Panc1 (cell line): ENCODE measurements around the gene OPRPN. TPM values are rescaled to one million over a fixed set of nuclear protein-coding genes. Genes with fewer than 3 reads are reported as not detected.

Experiments used
- ATAC-seq: fragments of 200-7000 bp; cut with Tn5 transposase; 2 replicates; pipeline ENCODE4 v1.9.1; 2020; ENCODE audit warnings: mild to moderate bottlenecking, moderate library complexity
- BruUV-seq: library from RNA; stranded (reverse); fragments of 400-500 nt; replicated peaks from 2 replicates; lab custom pipeline; 2021; lab: Mats Ljungman, UMichigan
- CTCF ChIA-PET: fragments of 300-600 bp; sonication (Branson Sonifier 250); formaldehyde crosslinking; loops from one replicate; lab custom pipeline; 2022; ENCODE audit warnings: antibody characterized with exemption; lab: Charles Lee
- POLR2A ChIA-PET: fragments of 300-600 bp; sonication (Branson Sonifier 250); formaldehyde crosslinking; loops from one replicate; lab custom pipeline; 2022; ENCODE audit warnings: antibody characterized with exemption; lab: Charles Lee
- DNase-seq: peaks from one replicate; pipeline ENCODE4 v3.0.0-alpha.2; 2010; ENCODE audit warnings: low read depth, low spot score
- H3K27ac ChIP-seq: 2 replicates; pipeline ENCODE4 v1.5.1; 2011; ENCODE audit warnings: mild to moderate bottlenecking, low read length, inconsistent platforms
- H3K27me3 ChIP-seq: fragments of 200-500 bp; sonication (Bioruptor generic); 2 replicates; pipeline ENCODE4 v1.6.0; 2014; ENCODE audit warnings: low read length, inconsistent platforms; ENCODE audit not compliant: control insufficient read depth, insufficient read depth
- H3K36me3 ChIP-seq: fragments of 200-500 bp; sonication (Bioruptor generic); 2 replicates; pipeline ENCODE4 v1.5.1; 2014; ENCODE audit warnings: inconsistent platforms, mild to moderate bottlenecking, low read length, moderate library complexity; ENCODE audit not compliant: control insufficient read depth, insufficient read depth
- H3K4me1 ChIP-seq: 2 replicates; pipeline ENCODE4 v1.5.1; 2011; ENCODE audit warnings: inconsistent platforms, mild to moderate bottlenecking, low read length, moderate library complexity; ENCODE audit not compliant: control insufficient read depth, insufficient read depth
- H3K4me3 ChIP-seq, 2 experiments: 2 replicates each; pipeline ENCODE4 v1.5.1; 2011 to 2012; ENCODE audit warnings: low read depth in 2 of 2, low read length in 2 of 2, mild to moderate bottlenecking in 2 of 2, inconsistent platforms in 1 of 2, moderate library complexity in 1 of 2
- H3K9me3 ChIP-seq: fragments of 200-500 bp; sonication (Bioruptor generic); 2 replicates; pipeline ENCODE4 v1.5.1; 2014; ENCODE audit warnings: low read depth, mild to moderate bottlenecking, inconsistent platforms, low read length, moderate library complexity; ENCODE audit not compliant: control insufficient read depth, insufficient read depth
- POLR2AphosphoS5 ChIP-seq: IDR thresholded peaks from 2 replicates; pipeline ENCODE4 v1.6.1; 2012; ENCODE audit warnings: mild to moderate bottlenecking, low read depth, low read length, moderate library complexity
- SIN3A ChIP-seq: IDR thresholded peaks from 2 replicates; pipeline ENCODE4 v1.6.1; 2012; ENCODE audit warnings: low read depth, mild to moderate bottlenecking, low read length, moderate library complexity, borderline replicate concordance; ENCODE audit not compliant: insufficient read depth
- TCF7L2 ChIP-seq: IDR thresholded peaks from 2 replicates; pipeline ENCODE4 v1.6.1; 2011; ENCODE audit warnings: mild to moderate bottlenecking, low read depth, low read length, inconsistent platforms
- in situ Hi-C: cut with HindIII; loops from 2 replicates; pipeline ENCODE4 v1.10.0; 2016; ENCODE audit warnings: low sequenced_read_pairs, low pct_unique_long_range_greater_than_20kb
- intact Hi-C: fragments of 100-400 bp; cut with micrococcal nuclease; formaldehyde crosslinking; loops from one replicate; pipeline ENCODE4 v1.10.0; 2022; ENCODE audit not compliant: unreplicated experiment
- total RNA-seq: library from RNA; stranded (reverse); gene quantifications from one replicate; pipeline ENCODE4 v1.2.1, GENCODE V29; 2021; ENCODE audit not compliant: unreplicated experiment
- TF ChIP-seq, protein P1 (sequence below): fragments of 450-650 bp; IDR thresholded peaks from 2 replicates; pipeline ENCODE4 v1.5.1; 2017; ENCODE audit warnings: mild to moderate bottlenecking
- TF ChIP-seq, protein P2 (sequence below), 2 experiments: IDR thresholded peaks; 2 replicates each; pipeline ENCODE4 v1.6.1; 2011 to 2012; ENCODE audit warnings: low read depth in 2 of 2, control low read depth in 1 of 2, low read length in 1 of 2, mild to moderate bottlenecking in 1 of 2, moderate library complexity in 1 of 2; ENCODE audit not compliant: insufficient read depth in 1 of 2

The OPRPN gene
- total RNA-seq, 1 experiment from 2014 or later = not detected

DNA sequence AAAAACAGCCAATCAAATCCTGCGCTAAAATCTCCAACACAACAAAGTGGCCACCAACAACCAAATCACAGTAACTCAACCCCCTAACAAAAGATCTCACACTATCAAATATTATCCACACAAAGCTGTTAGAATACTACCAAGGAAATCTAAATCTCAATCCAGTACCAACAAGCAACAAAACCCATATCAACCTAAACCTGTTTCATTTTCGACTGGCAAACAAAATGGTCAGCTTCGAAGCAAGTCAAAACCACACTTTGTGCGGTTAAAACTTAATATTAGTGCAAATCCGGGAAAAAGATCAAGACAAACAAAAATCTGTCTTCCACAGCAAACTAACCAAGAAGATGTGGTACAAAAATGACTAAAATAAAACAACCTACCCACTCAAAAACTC lies 45.6 kb downstream of the OPRPN start:
- in situ Hi-C loops (no loop called here), intact Hi-C loops (no loop called here)
- Histone ChIP-seq H3K4me3 (no peak overlapping the region), H3K4me1 (no peaks in the 10 kb centered on the region), H3K27ac (no peak overlapping the region), H3K36me3 (no peaks in the 10 kb centered on the region), H3K9me3 (no peaks in the 10 kb centered on the region), H3K27me3 (no peaks in the 10 kb centered on the region)
- CTCF ChIA-PET = no interaction called here
- DNase-seq (no peak), ATAC-seq (no peak)
- TF ChIP-seq, protein P1, sequence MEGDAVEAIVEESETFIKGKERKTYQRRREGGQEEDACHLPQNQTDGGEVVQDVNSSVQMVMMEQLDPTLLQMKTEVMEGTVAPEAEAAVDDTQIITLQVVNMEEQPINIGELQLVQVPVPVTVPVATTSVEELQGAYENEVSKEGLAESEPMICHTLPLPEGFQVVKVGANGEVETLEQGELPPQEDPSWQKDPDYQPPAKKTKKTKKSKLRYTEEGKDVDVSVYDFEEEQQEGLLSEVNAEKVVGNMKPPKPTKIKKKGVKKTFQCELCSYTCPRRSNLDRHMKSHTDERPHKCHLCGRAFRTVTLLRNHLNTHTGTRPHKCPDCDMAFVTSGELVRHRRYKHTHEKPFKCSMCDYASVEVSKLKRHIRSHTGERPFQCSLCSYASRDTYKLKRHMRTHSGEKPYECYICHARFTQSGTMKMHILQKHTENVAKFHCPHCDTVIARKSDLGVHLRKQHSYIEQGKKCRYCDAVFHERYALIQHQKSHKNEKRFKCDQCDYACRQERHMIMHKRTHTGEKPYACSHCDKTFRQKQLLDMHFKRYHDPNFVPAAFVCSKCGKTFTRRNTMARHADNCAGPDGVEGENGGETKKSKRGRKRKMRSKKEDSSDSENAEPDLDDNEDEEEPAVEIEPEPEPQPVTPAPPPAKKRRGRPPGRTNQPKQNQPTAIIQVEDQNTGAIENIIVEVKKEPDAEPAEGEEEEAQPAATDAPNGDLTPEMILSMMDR = no peak
- TF ChIP-seq TCF7L2 = no peak
- no peak for TF ChIP-seq SIN3A
- TF ChIP-seq POLR2AphosphoS5 = no peak
- TF ChIP-seq, protein P2, sequence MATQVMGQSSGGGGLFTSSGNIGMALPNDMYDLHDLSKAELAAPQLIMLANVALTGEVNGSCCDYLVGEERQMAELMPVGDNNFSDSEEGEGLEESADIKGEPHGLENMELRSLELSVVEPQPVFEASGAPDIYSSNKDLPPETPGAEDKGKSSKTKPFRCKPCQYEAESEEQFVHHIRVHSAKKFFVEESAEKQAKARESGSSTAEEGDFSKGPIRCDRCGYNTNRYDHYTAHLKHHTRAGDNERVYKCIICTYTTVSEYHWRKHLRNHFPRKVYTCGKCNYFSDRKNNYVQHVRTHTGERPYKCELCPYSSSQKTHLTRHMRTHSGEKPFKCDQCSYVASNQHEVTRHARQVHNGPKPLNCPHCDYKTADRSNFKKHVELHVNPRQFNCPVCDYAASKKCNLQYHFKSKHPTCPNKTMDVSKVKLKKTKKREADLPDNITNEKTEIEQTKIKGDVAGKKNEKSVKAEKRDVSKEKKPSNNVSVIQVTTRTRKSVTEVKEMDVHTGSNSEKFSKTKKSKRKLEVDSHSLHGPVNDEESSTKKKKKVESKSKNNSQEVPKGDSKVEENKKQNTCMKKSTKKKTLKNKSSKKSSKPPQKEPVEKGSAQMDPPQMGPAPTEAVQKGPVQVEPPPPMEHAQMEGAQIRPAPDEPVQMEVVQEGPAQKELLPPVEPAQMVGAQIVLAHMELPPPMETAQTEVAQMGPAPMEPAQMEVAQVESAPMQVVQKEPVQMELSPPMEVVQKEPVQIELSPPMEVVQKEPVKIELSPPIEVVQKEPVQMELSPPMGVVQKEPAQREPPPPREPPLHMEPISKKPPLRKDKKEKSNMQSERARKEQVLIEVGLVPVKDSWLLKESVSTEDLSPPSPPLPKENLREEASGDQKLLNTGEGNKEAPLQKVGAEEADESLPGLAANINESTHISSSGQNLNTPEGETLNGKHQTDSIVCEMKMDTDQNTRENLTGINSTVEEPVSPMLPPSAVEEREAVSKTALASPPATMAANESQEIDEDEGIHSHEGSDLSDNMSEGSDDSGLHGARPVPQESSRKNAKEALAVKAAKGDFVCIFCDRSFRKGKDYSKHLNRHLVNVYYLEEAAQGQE (IDR thresholded peaks at IDR 0.05; ENCODE audit: insufficient read depth in 1 of 2, low read depth in 2 of 2, low read length in 1 of 2) = no peak
- BruUV-seq = no TSS peak
- POLR2A ChIA-PET = no interaction called here

GRCh38 chr4:70449220-70449619 lies 51.5 kb downstream of the OPRPN start:
- H3K27me3 ChIP-seq = no peaks in the 10 kb centered on the region
- POLR2A ChIA-PET = no interaction called here
- ATAC-seq = no peak
- no peaks in the 10 kb centered on the region for H3K9me3 ChIP-seq
- in situ Hi-C loops (no loop called here), intact Hi-C loops (no loop called here)
- no TSS peak for BruUV-seq
- no peak for DNase-seq
- H3K4me3 ChIP-seq = no peak overlapping the region
- no peak overlapping the region for H3K27ac ChIP-seq
- TF ChIP-seq, protein P2 (IDR thresholded peaks at IDR 0.05; ENCODE audit: insufficient read depth in 1 of 2, low read depth in 2 of 2, low read length in 1 of 2) = no peak
- TF ChIP-seq POLR2AphosphoS5 = no peak
- no peak for TF ChIP-seq SIN3A
- TF ChIP-seq TCF7L2 = no peak
- TF ChIP-seq, protein P1 = no peak
- CTCF ChIA-PET = no interaction called here
- no peaks in the 10 kb centered on the region for H3K36me3 ChIP-seq
- H3K4me1 ChIP-seq = no peaks in the 10 kb centered on the region
